HL-60 (cell line): ENCODE data around the gene ATP8A2.

Experiments
- GABPA ChIP-seq: IDR thresholded peaks from 2 replicates; pipeline ENCODE4 v1.6.1; 2012; ENCODE audit warnings: low read depth
- POLR2AphosphoS5 ChIP-seq: IDR thresholded peaks from 2 replicates; pipeline ENCODE4 v1.6.1; 2012; ENCODE audit warnings: low read depth
- SPI1 ChIP-seq: IDR thresholded peaks from 2 replicates; pipeline ENCODE4 v1.6.1; 2012; ENCODE audit warnings: low read depth, mild to moderate bottlenecking, borderline replicate concordance
- TF ChIP-seq, protein P1 (sequence below): IDR thresholded peaks from one replicate; pipeline ENCODE4 v1.5.1; 2011; ENCODE audit warnings: low read length, control low read depth, inconsistent platforms; ENCODE audit not compliant: insufficient read depth
- TF ChIP-seq, protein P2 (sequence below): IDR thresholded peaks from 2 replicates; pipeline ENCODE4 v1.6.1; 2012; ENCODE audit warnings: low read depth; ENCODE audit not compliant: insufficient replicate concordance

DNA sequence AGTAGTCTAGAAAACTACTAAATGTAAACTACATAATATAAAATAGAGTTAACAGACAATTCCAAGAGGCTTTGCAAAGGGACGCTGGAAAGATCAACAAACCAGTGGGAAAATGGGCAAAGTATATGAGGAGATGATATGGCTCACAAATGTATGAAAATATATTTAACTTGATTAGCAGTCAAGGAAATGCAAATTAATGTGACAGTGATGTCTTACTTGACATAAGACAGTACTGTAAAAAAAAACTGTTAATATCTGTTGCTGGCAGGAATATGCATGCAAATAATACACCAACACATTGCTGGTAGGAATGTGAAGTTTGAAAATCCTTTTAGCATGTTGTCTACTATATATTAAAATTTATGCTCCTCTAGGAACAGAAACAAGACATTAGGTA, 136.1 kb downstream of the ATP8A2 start:
- TF ChIP-seq, protein P1, sequence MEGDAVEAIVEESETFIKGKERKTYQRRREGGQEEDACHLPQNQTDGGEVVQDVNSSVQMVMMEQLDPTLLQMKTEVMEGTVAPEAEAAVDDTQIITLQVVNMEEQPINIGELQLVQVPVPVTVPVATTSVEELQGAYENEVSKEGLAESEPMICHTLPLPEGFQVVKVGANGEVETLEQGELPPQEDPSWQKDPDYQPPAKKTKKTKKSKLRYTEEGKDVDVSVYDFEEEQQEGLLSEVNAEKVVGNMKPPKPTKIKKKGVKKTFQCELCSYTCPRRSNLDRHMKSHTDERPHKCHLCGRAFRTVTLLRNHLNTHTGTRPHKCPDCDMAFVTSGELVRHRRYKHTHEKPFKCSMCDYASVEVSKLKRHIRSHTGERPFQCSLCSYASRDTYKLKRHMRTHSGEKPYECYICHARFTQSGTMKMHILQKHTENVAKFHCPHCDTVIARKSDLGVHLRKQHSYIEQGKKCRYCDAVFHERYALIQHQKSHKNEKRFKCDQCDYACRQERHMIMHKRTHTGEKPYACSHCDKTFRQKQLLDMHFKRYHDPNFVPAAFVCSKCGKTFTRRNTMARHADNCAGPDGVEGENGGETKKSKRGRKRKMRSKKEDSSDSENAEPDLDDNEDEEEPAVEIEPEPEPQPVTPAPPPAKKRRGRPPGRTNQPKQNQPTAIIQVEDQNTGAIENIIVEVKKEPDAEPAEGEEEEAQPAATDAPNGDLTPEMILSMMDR: no peak
- TF ChIP-seq POLR2AphosphoS5: no peak
- TF ChIP-seq, protein P2, sequence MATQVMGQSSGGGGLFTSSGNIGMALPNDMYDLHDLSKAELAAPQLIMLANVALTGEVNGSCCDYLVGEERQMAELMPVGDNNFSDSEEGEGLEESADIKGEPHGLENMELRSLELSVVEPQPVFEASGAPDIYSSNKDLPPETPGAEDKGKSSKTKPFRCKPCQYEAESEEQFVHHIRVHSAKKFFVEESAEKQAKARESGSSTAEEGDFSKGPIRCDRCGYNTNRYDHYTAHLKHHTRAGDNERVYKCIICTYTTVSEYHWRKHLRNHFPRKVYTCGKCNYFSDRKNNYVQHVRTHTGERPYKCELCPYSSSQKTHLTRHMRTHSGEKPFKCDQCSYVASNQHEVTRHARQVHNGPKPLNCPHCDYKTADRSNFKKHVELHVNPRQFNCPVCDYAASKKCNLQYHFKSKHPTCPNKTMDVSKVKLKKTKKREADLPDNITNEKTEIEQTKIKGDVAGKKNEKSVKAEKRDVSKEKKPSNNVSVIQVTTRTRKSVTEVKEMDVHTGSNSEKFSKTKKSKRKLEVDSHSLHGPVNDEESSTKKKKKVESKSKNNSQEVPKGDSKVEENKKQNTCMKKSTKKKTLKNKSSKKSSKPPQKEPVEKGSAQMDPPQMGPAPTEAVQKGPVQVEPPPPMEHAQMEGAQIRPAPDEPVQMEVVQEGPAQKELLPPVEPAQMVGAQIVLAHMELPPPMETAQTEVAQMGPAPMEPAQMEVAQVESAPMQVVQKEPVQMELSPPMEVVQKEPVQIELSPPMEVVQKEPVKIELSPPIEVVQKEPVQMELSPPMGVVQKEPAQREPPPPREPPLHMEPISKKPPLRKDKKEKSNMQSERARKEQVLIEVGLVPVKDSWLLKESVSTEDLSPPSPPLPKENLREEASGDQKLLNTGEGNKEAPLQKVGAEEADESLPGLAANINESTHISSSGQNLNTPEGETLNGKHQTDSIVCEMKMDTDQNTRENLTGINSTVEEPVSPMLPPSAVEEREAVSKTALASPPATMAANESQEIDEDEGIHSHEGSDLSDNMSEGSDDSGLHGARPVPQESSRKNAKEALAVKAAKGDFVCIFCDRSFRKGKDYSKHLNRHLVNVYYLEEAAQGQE: no peak
- TF ChIP-seq GABPA: no peak
- no peak for TF ChIP-seq SPI1
